ENCODE results near the gene INO80.
"Not testable (repeated sequence)": the region's sequence is repeated elsewhere in the genome, so short reads cannot be mapped to it uniquely, and the experiment has no call there.

INO80 gene, protein sequence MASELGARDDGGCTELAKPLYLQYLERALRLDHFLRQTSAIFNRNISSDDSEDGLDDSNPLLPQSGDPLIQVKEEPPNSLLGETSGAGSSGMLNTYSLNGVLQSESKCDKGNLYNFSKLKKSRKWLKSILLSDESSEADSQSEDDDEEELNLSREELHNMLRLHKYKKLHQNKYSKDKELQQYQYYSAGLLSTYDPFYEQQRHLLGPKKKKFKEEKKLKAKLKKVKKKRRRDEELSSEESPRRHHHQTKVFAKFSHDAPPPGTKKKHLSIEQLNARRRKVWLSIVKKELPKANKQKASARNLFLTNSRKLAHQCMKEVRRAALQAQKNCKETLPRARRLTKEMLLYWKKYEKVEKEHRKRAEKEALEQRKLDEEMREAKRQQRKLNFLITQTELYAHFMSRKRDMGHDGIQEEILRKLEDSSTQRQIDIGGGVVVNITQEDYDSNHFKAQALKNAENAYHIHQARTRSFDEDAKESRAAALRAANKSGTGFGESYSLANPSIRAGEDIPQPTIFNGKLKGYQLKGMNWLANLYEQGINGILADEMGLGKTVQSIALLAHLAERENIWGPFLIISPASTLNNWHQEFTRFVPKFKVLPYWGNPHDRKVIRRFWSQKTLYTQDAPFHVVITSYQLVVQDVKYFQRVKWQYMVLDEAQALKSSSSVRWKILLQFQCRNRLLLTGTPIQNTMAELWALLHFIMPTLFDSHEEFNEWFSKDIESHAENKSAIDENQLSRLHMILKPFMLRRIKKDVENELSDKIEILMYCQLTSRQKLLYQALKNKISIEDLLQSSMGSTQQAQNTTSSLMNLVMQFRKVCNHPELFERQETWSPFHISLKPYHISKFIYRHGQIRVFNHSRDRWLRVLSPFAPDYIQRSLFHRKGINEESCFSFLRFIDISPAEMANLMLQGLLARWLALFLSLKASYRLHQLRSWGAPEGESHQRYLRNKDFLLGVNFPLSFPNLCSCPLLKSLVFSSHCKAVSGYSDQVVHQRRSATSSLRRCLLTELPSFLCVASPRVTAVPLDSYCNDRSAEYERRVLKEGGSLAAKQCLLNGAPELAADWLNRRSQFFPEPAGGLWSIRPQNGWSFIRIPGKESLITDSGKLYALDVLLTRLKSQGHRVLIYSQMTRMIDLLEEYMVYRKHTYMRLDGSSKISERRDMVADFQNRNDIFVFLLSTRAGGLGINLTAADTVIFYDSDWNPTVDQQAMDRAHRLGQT (N-terminal part only)

DNA sequence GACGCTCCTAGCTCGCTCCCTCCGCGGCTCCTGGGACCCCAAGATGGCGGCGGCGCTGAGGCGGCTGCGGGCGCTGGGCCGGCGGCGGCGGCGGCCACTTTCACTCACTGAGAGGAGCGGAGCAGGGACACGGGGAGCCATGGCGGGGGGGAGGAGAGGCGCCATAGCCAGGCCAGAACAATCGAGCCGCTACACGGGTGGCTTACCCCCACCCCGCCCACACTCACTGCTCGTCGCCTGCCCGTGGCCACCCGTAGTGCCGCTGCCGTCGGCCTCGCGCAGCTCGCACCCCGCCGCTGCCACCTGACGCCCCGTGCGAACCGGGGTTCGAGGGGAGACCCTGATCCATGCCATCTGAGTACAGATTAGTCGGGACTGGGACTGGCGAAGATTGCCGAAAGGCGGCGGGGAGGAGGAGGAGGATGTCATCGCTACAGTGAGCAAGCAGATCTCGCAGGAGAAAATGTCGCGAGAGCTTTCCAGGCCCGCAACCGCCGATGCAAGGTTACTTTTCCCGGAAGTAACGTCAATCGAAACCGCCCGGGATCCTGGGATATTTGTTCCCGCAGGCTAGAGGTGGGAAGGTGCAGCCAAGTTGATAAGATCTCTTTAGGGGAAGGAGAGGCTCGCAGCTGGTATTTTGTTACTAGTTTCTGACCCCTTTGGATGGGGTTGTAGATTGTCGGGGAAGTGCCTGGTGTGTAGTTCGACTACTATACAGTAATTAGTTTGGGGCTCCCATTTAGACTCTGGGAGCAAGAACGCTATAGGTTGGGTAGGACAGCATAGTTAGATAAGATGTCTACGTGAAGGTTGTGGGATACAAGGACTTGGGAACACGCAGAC is at the start of gene INO80:
Gene INO80, minus strand, starts transcription at position 165 of the 846 bp plus-strand sequence. CDS start 19,970 bp downstream, outside the sequence.
- peak; percentile 94 to 97 for DNase-seq (ENCODE audit: low read depth in 2 of 2)

DNA sequence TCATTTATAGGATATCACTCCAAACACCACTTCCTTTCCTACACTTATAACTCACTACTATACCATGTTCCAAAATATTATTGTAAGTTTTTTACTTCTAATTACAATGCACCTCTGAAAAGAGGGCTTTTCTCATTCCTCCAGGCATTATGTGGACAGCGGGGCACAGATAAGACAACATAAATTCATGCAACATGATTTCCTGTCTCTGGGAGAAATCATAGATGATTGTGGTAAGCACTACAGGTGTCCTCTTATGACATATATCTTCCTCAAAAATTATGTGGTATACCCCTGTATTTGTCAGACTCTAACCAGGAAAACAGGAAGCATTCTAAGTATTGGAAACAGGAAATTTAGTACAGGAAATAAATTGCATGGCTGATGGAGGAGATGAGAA is 45.7 kb upstream of the INO80 start:
- DNase-seq (ENCODE audit: low read depth in 2 of 2), result no peak

DNA sequence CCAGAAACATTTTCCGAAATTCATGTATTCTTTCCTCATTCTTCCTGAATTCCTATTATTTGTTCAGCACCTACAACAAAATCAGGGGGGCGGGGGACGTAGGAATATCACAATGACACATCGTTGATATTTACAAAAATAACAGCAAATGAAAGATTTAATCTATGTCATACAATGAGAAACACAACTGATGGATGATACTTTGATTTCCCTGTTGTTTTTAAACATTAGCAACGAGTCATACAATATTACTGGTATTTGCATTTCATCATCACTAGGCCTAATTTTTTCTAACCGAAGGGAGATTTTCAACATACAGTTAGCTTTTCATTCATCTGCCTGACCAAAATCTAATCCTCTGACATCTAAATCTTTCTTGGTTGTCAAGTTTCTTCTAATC is 45.3 kb upstream of the INO80 start:
- DNase-seq (ENCODE audit: low read depth in 2 of 2), result no peak

DNA sequence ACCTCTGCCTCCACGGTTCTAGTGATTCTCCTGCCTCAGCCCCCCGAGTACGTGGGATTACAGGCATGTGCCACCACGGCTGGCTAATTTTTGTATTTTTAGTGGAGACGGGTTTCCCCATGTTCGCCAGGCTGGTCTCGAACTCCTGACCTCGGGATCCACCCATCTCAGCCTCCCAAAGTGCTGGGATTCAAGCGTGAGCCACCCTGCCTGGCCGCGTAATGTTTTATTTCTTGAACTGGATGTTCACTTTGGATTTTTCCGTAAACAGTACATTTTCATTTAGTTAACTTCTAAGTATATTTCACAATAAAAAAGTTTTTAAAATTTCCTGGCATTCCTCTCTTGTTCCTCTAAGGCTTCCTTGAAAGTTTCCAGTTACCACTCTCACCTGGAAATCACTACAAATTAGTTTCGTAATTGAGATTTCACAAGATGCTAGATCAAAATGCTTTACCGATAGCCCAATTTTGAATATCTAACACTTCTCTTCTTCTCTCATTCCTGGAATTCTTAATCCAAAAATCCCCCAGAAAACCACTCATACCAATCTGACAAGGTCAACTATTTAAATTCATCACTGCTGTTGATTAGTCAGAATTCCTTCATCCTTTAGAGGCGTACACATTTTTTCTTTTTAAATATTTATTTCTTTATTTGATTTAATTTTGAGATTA is 44.7 kb upstream of the INO80 start:
- no peak for DNase-seq (ENCODE audit: low read depth in 2 of 2)

DNA sequence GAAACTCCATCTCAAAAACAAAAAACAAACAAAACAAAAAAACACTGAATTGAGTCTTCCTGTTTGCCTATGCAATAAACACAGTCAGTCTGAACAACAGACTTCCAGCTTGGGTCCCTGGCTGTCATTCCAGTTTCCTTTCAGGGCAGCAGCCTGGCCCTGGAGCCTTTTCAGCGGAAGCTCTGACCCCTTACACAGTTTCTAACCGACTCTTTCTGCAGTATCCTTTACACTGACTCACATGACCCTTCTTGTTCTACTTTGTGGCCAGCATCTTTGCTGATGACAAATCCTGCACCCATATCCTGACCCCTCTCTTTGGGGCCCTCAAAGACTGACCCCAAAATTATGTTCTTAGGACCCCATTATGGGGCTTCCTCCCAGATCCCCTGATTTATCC is 38.3 kb upstream of the INO80 start:
- DNase-seq (ENCODE audit: low read depth in 2 of 2), result no peak

DNA sequence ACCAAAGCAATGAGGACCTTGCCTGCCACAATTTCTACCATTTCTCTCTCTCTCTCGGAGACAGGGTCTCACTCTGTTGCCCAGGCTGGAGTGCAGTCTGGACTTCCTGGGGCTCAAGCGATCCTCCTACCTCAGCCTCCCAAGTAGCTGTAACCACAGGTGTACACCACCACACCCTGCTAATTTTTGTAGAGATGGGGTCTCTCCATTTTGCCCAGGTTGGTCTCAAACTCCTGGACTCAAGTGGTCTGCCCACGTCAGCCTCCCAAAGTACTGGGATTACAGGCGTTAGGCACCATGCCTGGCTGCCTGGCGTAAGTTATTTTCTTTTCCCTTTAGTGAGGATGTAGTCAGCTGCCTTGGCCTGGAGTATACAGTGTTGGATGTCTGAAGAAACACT is 37.7 kb upstream of the INO80 start:
- no peak for DNase-seq (ENCODE audit: low read depth in 2 of 2)

DNA sequence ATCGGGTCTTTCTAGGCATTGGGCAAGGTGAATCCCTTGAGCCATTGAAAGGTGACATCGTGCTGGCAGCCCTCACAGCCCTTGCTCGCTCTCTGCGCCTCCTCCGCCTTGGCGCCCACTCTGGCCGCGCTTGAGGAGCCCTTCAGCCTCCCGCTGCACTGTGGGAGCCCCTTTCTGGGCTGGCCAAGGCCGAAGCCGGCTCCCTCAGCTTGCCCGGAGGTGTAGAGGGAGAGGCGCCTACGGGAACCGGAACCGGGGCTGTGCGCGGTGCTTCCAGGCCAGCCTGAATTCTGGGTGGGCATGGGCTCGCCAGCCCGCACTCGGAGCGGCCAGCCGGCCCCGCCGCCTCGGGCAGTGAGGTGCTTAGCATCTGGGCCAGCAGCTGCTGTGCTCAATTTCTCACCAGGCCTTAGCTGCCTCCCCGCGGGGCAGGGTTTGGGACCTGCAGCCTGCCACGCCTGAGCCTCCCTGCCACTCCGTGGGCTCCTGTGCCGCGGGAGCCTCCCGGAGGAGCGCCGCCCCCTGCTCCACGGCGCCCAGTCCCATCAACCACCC is 35.4 kb upstream of the INO80 start:
- no peak for DNase-seq (ENCODE audit: low read depth in 2 of 2)

DNA sequence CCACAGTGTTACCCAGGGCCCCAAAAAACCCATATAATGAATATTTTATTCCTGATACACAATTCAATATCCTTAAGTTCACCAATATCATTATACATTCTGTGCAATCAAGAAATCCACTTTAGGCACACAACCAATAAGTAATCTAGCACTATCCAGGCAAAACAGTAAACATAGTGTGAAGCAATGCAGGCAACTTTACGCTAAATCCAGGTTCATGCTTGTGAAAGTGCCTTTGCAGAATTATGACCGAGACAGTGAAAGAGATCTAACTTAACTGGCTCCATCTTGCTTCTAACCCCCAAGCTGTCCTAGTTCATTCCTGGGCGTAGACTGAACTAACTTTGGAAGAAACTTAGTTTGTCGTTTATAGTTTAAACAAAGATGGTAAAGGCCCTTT is 34.2 kb upstream of the INO80 start:
- no peak for DNase-seq (ENCODE audit: low read depth in 2 of 2)

DNA sequence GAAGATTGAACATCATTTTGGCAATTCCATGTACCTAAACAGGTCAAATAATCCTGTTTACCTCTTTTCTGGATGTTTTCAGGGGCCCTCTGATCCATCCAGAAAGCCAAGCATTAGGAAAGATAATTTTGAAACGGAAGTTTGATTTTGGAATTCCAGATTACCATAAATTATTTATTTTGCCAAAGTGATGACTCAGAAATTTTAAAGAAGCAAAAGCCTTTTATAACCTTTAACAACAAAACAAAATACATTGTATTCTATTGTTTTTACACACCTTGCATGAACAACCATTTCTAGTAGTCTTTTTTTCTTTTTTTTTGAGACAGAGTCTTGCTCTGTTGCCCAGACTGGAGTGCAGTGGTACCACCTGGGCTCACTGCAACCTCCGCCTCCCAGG is 32.0 kb upstream of the INO80 start:
- DNase-seq (ENCODE audit: low read depth in 2 of 2), result no peak

DNA sequence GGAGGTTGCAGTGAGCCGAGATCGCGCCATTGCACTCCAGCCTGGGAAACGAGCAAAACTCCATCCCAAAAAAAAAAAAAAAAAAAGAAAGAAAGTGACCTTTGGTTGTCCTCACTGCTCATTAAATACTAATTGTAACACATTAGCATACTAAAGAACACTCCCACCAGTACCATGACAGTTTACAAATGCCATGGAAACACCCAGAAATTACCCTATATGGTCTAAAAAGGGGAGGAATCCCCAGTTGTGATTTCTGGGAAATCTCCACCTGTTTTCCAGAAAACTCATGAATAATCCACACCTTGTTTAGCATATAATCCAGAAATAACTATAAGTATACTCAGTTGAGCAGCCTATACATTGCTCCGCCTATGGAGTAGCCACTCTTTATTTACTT is 23.5 kb upstream of the INO80 start:
- no peak for DNase-seq (ENCODE audit: low read depth in 2 of 2)

DNA sequence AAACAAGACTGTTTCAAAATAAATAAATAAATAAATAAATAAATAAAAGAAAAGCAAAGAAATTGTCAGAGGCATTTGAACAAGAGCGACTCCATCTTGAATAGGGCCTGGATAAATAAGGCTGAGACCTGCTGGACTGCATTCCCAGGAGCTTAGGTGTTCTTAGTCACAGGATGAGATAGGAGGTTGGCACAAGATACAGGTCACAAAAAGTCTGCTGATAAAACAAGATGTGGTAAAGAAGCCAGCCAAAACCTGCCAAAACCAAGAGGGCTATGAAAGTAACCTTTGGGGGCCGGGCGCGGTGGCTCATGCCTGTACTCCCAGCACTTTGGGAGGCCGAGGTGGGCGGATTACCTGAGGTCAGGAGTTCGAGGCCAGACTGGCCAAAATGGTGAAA is 23.0 kb upstream of the INO80 start:
- DNase-seq (ENCODE audit: low read depth in 2 of 2), result not testable (repeated sequence)

DNA sequence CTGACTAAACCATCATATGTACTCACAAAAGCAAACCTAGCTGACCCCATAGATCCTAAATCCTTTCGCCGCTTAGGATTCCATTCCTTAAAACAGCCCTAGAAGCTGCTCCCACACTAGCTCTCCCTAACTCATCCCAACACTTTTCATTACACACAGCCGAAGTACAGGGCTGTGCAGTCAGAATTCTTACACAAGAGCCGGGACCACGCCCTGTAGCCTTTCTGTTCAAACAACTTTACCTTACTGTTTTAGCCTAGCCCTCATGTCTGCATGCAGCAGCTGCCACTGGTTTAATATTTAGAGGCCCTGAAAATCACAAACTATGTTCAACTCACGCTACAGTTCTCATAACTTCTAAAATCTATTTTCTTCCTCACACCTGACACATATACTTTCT is 19.5 kb upstream of the INO80 start:
- not testable (repeated sequence) for DNase-seq (ENCODE audit: low read depth in 2 of 2)

DNA sequence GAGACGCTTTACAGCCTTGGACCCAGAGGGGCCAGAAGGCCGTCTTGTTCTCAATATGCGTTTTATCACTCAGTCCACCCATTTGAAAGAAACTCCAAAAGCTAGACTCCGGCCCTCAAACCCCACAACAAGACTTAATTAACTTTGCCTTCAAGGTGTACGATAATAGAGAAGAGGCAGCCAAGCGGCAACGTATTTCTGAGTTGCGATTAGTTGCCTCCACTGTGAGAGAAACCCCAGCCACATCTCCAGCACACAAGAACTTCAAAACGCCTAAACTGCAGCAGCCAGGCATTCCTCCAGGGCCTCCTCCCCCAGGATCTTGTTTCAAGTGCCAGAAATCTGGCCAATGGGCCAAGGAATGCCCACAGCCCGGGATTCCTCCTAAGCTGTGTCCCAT is 17.4 kb upstream of the INO80 start:
- no peak for DNase-seq (ENCODE audit: low read depth in 2 of 2)

DNA sequence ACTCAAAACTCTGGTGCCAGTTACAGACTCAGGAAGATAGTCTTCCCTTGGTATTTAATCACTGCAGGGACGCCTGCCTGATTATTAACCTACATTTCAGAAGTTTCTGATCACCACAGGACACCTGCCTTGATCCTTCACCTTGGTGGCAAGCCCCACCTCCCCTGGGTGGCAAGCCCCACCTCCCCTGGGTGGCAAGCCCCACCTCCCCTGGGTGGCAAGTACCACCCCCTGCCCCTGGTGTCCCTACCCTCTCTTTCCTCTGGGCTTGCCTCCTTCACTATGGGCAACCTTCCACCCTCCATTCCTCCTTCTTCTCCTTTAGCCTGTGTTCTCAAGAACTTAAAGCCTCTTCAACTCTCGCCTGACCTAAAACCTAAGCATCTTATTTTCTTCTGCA is 16.0 kb upstream of the INO80 start:
- not testable (repeated sequence) for DNase-seq (ENCODE audit: low read depth in 2 of 2)

DNA sequence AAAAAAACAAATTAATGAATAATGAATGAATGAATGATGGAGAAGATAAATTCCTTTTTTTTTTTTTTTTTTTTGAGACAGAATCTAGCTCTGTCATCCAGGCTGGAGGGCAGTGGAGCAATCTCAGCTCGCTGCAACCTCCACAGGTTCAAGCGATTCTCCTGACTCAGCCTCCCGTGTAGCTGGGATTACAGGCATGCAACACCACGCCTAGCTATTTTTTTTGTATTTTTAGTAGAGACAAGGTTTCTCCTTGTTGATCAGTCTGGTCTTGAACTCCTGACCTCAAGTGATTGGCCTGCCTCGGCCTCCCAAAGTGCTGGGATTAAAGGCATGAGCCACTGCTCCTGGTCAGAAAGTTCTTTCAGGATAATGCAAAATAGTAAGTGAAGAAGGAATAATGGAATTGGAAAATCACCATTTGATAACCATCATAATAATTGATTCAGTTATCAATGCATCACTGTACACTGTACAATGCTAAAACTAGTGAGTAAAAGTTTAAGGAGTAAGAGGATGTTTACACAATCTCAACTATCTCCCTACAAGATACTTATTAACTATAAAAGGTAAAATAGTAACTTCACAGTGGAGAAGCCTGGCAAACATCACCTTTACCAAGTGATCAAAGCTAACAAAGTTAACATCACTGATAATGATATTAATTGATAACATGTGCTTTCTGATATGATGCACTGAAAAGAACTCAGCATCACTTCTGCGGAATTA is 12.3 kb upstream of the INO80 start:
- no peak for DNase-seq (ENCODE audit: low read depth in 2 of 2)

DNA sequence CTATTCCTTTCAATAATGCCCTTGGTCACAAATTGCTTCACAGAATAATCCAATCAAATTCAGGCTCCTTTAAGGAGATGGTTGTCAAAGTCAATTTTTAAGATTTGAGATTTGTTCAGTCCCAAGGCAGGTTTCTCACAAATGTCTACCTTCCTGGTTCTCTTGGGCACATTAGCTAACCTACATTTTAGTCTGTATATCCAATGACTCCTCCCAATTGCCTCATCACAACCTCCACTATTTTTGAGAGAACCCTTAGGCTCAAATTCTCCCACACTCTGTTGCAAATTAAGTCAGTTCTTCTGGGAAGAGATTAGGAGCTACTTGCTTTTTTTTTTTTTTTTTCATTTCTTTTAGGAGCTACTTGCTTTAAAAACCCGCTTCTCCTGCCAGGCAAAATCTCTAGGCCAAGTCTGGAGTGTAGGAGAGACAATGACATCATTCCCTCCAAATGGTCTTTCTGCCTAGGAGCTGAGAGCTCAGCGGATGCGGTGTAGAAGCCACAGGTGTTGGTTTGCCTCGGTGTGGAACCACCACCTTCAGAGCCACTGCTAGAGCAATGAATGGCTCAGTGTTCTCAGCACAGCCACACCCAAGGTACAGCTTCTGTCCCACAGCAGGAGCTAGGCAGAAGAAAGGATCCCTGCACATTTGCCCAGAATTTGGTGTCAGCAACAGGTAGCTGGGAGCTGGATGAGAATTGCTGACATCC is 10.0 kb upstream of the INO80 start:
- DNase-seq (ENCODE audit: low read depth in 2 of 2), result no peak

DNA sequence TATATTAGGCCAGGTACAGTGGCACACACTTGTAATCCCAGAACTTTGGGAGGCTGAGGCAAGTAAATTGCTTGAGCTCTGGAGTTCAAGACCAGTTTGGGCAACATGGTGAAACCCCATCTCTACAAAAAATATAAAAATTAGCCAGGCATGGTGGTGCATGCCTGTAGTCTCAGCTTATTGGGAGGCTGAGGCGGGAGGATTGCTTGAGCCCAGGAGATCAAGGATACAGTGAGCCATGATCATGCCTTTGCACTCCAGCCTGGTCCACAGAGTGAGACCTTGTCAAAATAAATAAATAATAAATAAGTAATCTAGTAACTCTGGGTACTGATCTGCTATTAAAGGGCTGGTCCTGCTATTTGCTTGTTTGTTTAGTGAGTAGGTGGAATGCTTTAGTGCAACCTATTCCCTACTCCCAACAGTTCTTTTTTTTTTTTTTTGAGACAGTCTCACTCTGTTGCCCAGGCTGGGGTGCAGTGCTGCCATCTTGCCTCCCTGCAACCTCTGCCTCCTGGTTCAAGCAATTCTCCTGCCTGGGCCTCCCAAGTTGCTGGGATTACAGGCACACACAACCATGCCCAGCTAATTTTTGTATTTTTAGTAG is 9.1 kb upstream of the INO80 start:
- no peak for DNase-seq (ENCODE audit: low read depth in 2 of 2)

DNA sequence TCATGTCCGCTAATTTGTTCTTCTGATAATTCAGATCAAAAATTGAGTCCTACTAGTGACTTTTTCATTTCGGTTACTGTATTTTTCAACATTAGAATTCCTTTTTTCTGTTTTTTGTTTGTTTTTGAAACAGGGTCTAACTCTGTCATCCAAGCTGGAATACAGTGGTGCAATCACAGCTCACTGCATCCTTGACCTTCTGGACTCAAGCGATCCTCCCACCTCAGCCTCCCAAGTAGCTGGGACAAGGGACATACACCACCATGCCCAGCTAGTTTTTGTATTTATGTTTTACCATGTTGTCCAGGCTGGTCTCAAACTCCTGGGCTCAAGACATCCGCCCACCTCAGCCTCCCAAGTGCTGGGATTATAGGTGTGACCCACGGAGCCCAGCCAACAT is 8.0 kb upstream of the INO80 start:
- DNase-seq (ENCODE audit: low read depth in 2 of 2), result no peak

DNA sequence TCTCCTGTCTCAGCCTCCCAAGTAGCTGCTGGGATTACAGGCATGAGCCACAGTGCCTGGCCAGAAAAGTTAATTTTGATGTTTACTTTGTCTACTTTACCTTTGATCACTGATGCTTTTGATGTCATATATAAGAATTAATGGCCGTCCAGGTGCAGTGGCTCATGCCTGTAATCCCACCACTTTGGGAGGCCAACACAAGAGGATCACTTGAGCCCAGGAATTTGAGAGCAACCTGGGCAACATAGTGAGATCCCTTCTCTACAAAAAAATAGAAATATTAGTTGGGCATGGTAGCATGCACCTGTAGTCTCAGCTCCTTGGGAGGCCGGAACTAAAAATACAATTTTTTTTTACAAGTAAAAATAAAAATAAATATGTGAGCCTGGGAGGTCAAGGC is 6.8 kb upstream of the INO80 start:
- no peak for DNase-seq (ENCODE audit: low read depth in 2 of 2)
